GM12878 (cell line): ENCODE data around the gene TMEM138. TPM values are rescaled to one million over a fixed set of nuclear protein-coding genes. Genes with fewer than 3 reads are reported as not detected.

Experiments used
- ATAC-seq: fragments of 200-7000 bp; cut with Tn5 transposase; 3 replicates; pipeline ENCODE4 v1.9.1; 2020; ENCODE audit warnings: mild to moderate bottlenecking, moderate library complexity
- BruUV-seq: library from RNA; stranded (reverse); fragments of 400-500 nt; replicated peaks from 2 replicates; lab custom pipeline; 2021; lab: Mats Ljungman, UMichigan
- CTCF ChIA-PET: fragments of 300-600 bp; sonication (Branson Sonifier 250); formaldehyde crosslinking; extraction: SDS; loops from one replicate; lab custom pipeline; 2021; ENCODE audit warnings: inconsistent platforms; lab: Yijun Ruan, JAX
- POLR2A ChIA-PET: fragments of 350-600 bp; formaldehyde crosslinking; extraction: SDS; loops from one replicate; lab custom pipeline; 2021; ENCODE audit warnings: inconsistent platforms; lab: Charles Lee
- RAD21 ChIA-PET: fragments of 300-600 bp; sonication (Branson Sonifier 250); formaldehyde crosslinking; loops from one replicate; lab custom pipeline; 2023; ENCODE audit warnings: antibody characterized with exemption; ENCODE audit not compliant: unreplicated experiment; lab: Charles Lee
- SMC1A ChIA-PET: fragments of 300-600 bp; sonication (Branson Sonifier 250); formaldehyde crosslinking; loops from one replicate; lab custom pipeline; 2023; ENCODE audit not compliant: unreplicated experiment, uncharacterized antibody; lab: Charles Lee
- DNase-seq: peaks from one replicate; pipeline ENCODE4 v3.0.0-alpha.2; 2011; ENCODE audit warnings: low read depth, low spot score
- FAIRE-seq: peaks from 3 replicates; lab custom pipeline; 2011; peaks lifted over from hg19 to GRCh38; lab: Jason Lieb, UNC
- H2AFZ ChIP-seq: 2 replicates; pipeline ENCODE4 v1.6.0; 2011; ENCODE audit warnings: low read depth, low read length, control low read depth; ENCODE audit not compliant: control insufficient read depth
- H3K27ac ChIP-seq: 2 replicates; pipeline ENCODE4 v1.5.1; 2011; ENCODE audit warnings: control low read depth; ENCODE audit not compliant: control insufficient read depth, insufficient read depth
- H3K27me3 ChIP-seq, 2 experiments: replicated peaks in 1 of 2; 2 replicates each; pipeline versions ENCODE4 v1.6.0 to v1.6.1; 2011; ENCODE audit warnings: low read length in 1 of 2; ENCODE audit not compliant: control insufficient read depth in 2 of 2, insufficient read depth in 2 of 2
- H3K36me3 ChIP-seq, 2 experiments: 2 replicates each; pipeline ENCODE4 v1.5.1; 2011; ENCODE audit warnings: low read length in 1 of 2; ENCODE audit not compliant: control insufficient read depth in 2 of 2, insufficient read depth in 2 of 2
- H3K4me1 ChIP-seq: 2 replicates; pipeline ENCODE4 v1.6.1; 2011; ENCODE audit warnings: mild to moderate bottlenecking, low read length, moderate library complexity, mixed read lengths; ENCODE audit not compliant: control insufficient read depth, insufficient read depth
- H3K4me2 ChIP-seq: 2 replicates; pipeline ENCODE4 v1.6.0; 2011; ENCODE audit warnings: control low read depth; ENCODE audit not compliant: control insufficient read depth, insufficient read depth
- H3K4me3 ChIP-seq: fragments of 200-600 bp; sonication (generic); 2 replicates; pipeline ENCODE4 v1.5.1; 2016
- H3K79me2 ChIP-seq: 2 replicates; pipeline ENCODE4 v1.6.0; 2011; ENCODE audit warnings: low read length; ENCODE audit not compliant: control insufficient read depth, insufficient read depth
- H3K9ac ChIP-seq: 2 replicates; pipeline ENCODE4 v1.8.0; 2011; ENCODE audit warnings: low read length, control low read depth, mixed read lengths; ENCODE audit not compliant: control insufficient read depth, insufficient read depth
- H3K9me3 ChIP-seq: replicated peaks from 3 replicates; pipeline ENCODE4 v1.5.1; 2011; ENCODE audit warnings: mild to moderate bottlenecking, low read length; ENCODE audit not compliant: control insufficient read depth, insufficient read depth
- H4K20me1 ChIP-seq: 2 replicates; pipeline ENCODE4 v1.6.0; 2011; ENCODE audit not compliant: control insufficient read depth, insufficient read depth
- ASH2L ChIP-seq: fragments of 300-600, 200-600 bp; sonication (generic); IDR thresholded peaks from 2 replicates; pipeline ENCODE4 v1.6.1; 2017; ENCODE audit warnings: low read depth, mild to moderate bottlenecking, borderline replicate concordance
- ATF7 ChIP-seq: fragments of 450-650 bp; IDR thresholded peaks from 2 replicates; pipeline ENCODE4 v1.6.1; 2016; ENCODE audit warnings: low read depth, mild to moderate bottlenecking
- BCL3 ChIP-seq: IDR thresholded peaks from 2 replicates; pipeline ENCODE4 v1.6.1; 2011; ENCODE audit warnings: borderline replicate concordance, low read depth, mild to moderate bottlenecking, moderate library complexity, low read length; ENCODE audit not compliant: insufficient read depth, poor library complexity, severe bottlenecking
- FOXM1 ChIP-seq: IDR thresholded peaks from 2 replicates; pipeline ENCODE4 v1.6.1; 2012; ENCODE audit warnings: low read depth, mild to moderate bottlenecking, inconsistent platforms, low read length, moderate library complexity
- IKZF1 ChIP-seq: fragments of 450-650 bp; conservative IDR thresholded peaks from 2 replicates; pipeline ENCODE4 v1.6.1; 2017; ENCODE audit warnings: antibody characterized with exemption, mild to moderate bottlenecking
- NFIC ChIP-seq: IDR thresholded peaks from 2 replicates; pipeline ENCODE4 v1.6.1; 2012; ENCODE audit warnings: low read depth, mild to moderate bottlenecking, inconsistent platforms, low read length, moderate library complexity
- NFXL1 ChIP-seq: fragments of 450-650 bp; IDR thresholded peaks from 2 replicates; pipeline ENCODE4 v1.6.1; 2017; ENCODE audit warnings: antibody characterized with exemption, mild to moderate bottlenecking, borderline replicate concordance
- PAX8 ChIP-seq: fragments of 450-650 bp; IDR thresholded peaks from 2 replicates; pipeline ENCODE4 v1.6.1; 2017; ENCODE audit warnings: mild to moderate bottlenecking, moderate library complexity
- SMARCA5 ChIP-seq: fragments of 450-650 bp; IDR thresholded peaks from 2 replicates; pipeline ENCODE4 v1.6.1; 2017; ENCODE audit warnings: mild to moderate bottlenecking
- SP1 ChIP-seq: IDR thresholded peaks from one replicate; pipeline ENCODE4 v1.6.1; 2011; ENCODE audit warnings: low read depth, low read length
- SREBF1 ChIP-seq: IDR thresholded peaks from 2 replicates; pipeline ENCODE4 v1.6.1; 2012; ENCODE audit warnings: mild to moderate bottlenecking, low read length
- SUPT20H ChIP-seq: IDR thresholded peaks from 2 replicates; pipeline ENCODE4 v1.6.1; 2011; ENCODE audit warnings: low read depth, mild to moderate bottlenecking, low read length, moderate library complexity, borderline replicate concordance; ENCODE audit not compliant: control insufficient read depth
- USF2 ChIP-seq: IDR thresholded peaks from 2 replicates; pipeline ENCODE4 v1.6.1; 2011; ENCODE audit warnings: low read depth, low read length, improper control_type of control experiment, borderline replicate concordance
- WRNIP1 ChIP-seq: IDR thresholded peaks from 2 replicates; pipeline ENCODE4 v1.6.1; 2011; ENCODE audit warnings: low read depth, low read length, improper control_type of control experiment, borderline replicate concordance
- ZNF384 ChIP-seq: IDR thresholded peaks from 2 replicates; pipeline ENCODE4 v1.6.1; 2012; ENCODE audit warnings: low read depth, mild to moderate bottlenecking, low read length, improper control_type of control experiment, borderline replicate concordance
- ZZZ3 ChIP-seq: IDR thresholded peaks from 2 replicates; pipeline ENCODE4 v1.6.1; 2011; ENCODE audit warnings: low read depth; ENCODE audit not compliant: control insufficient read depth, insufficient read length
- WGBS: methylation state at CpG from one replicate; pipeline ENCODE4 v1.1.6; 2016; ENCODE audit warnings: low lambda C conversion rate; ENCODE audit not compliant: insufficient replicate concordance, insufficient coverage; ENCODE audit errors: missing lambda C conversion rate; 5-methylcytosine and 5-hydroxymethylcytosine counted together
- in situ Hi-C: fragments of 300-500 bp; cut with MboI; formaldehyde crosslinking; loops from 9 replicates; pipeline ENCODE4 v1.14.3; 2018; ENCODE audit warnings: mixed read lengths
- intact Hi-C: fragments of 100-400 bp; cut with micrococcal nuclease; formaldehyde crosslinking; loops from one replicate; pipeline ENCODE4 v1.14.2; 2022; ENCODE audit not compliant: unreplicated experiment
- polyA plus RNA-seq, 11 experiments: library from polyadenylated mRNA; depleted of rRNA in 4 of 11; unstranded in 6 of 11; stranded (reverse) in 5 of 11; fragments of >200 nt; fragmentation: Nextera tagmentation in 4 of 11; fragmentation: Illumina TruSeq in 1 of 11; extraction: Ambion mirVana in 4 of 11; extraction: Trizol in 1 of 11; gene quantifications; 1 replicate in 1 of 11; 2 replicates in 10 of 11; pipeline versions ENCODE4 v1.2.1 to v1.2.3, GENCODE V29; 2011 to 2016; ENCODE audit warnings: inconsistent platforms in 2 of 11, missing spikeins in 2 of 11, low read depth in 1 of 11
- total RNA-seq, 4 experiments: library from RNA; depleted of rRNA in 3 of 4; stranded (reverse); fragments of >200 nt in 3 of 4; fragmentation: Illumina TruSeq in 1 of 4; extraction: Trizol in 1 of 4; gene quantifications; 2 replicates each; pipeline versions ENCODE4 v1.2.1 to v1.2.3, GENCODE V29; 2013 to 2021

TMEM138 gene
- total and polyA plus RNA-seq, 10 of the 15 experiments (the other 5 are each of a cell fraction or from before 2014, with no cell fraction given) = 28.5 to 116 (median 73.4) TPM

GRCh38 chr11:61390161-61390560, 28.0 kb downstream of the TMEM138 start:
- SMC1A ChIA-PET = interaction anchor here (0.8 to 7.1 kb wide), 2 partner anchors 21 to 55 kb away, joined by 3 to 80 read pairs; partner anchors contain the start of genes DDB1 and TKFC
- ATAC-seq (no peak), DNase-seq (no peak), FAIRE-seq (no peak)
- H3K9ac ChIP-seq = no peak overlapping the region
- POLR2A ChIA-PET = interaction anchor here (0.7 to 4.3 kb wide), 3 partner anchors 21 to 57 kb away, joined by 3 to 25 read pairs (median 3); partner anchors contain the start of genes CYB561A3, DDB1, TKFC and TMEM138
- in situ Hi-C loops (loop anchor here (5.0 kb wide), 1 partner anchor 133 kb away; no protein-coding TSS in a partner anchor), intact Hi-C loops (no loop called here)
- no peaks in the 10 kb centered on the region for H3K27me3 ChIP-seq
- no peaks in the 10 kb centered on the region for H3K79me2 ChIP-seq
- CTCF ChIA-PET = interaction anchor here (1.3 to 4.8 kb wide), 2 partner anchors 55 to 136 kb away, joined by 3 to 113 read pairs; no protein-coding TSS in a partner anchor
- WGBS = 92% methylated on average over 1 of the region's 1 CpG
- H3K4me1 ChIP-seq = peaks cover 4% of the 10 kb centered on the region
- peaks cover 0 to 3% of the 10 kb centered on the region in 2 experiments; a peak in 2 of 4 replicates for H3K36me3 ChIP-seq
- no peak overlapping the region for H2AFZ ChIP-seq
- no peaks in the 10 kb centered on the region for H3K9me3 ChIP-seq
- no peak overlapping the region for H3K4me3 ChIP-seq
- RAD21 ChIA-PET = interaction anchor here (5.0 kb wide), 1 partner anchor 55 kb away, joined by 88 read pairs; no protein-coding TSS in a partner anchor
- BruUV-seq = no TSS peak
- no peak overlapping the region for H3K27ac ChIP-seq
- H4K20me1 ChIP-seq = no peaks in the 10 kb centered on the region
- TF ChIP-seq IKZF1 (no peak), SMARCA5 (no peak), FOXM1 (no peak), ATF7 (no peak), BCL3 (no peak), NFIC (no peak), ZNF384 (no peak), SP1 (no peak), NFXL1 (no peak), ASH2L (no peak), WRNIP1 (no peak), SREBF1 (no peak), USF2 (no peak), ZZZ3 (no peak), SUPT20H (no peak), PAX8 (no peak)
- no peak overlapping the region for H3K4me2 ChIP-seq
